Gastrocnemius medialis (tissue), 4 donors: ENCODE data around the gene TFPI.

ENCODE experiments used
- CTCF ChIP-seq, 5 experiments: fragments of 450-650 bp in 3 of 5; fragments of 200-600 bp in 2 of 5; sonication (generic) in 2 of 5; IDR thresholded peaks in 4 of 5; conservative IDR thresholded peaks in 1 of 5; 1 replicate in 4 of 5; 2 replicates in 1 of 5; pipeline ENCODE4 v1.5.1; 2016 to 2019; ENCODE audit warnings: antibody characterized with exemption in 5 of 5, mild to moderate bottlenecking in 3 of 5, moderate library complexity in 3 of 5
- POLR2A ChIP-seq, 2 donors: fragments of 450-650 bp; IDR thresholded peaks; one replicate each; pipeline ENCODE4 v1.6.1; 2017; ENCODE audit warnings: antibody characterized with exemption in 2 of 2, mild to moderate bottlenecking in 2 of 2, moderate library complexity in 2 of 2

GRCh38 chr2:187576906-187577305 lies 22.7 kb upstream of the TFPI start:
- TF ChIP-seq CTCF (IDR thresholded peaks at IDR 0.05 in 4 of 5, conservative IDR thresholded peaks at IDR 0.05 in 1 of 5) (no peak), POLR2A (IDR thresholded peaks at IDR 0.05) (no peak)
